Lower leg skin (tissue), 3 donors: ENCODE results near the gene APBB2.

Experiments used
- CTCF ChIP-seq, 3 donors: fragments of 450-650 bp; IDR thresholded peaks; one replicate each; pipeline ENCODE4 v1.5.1; 2016; ENCODE audit warnings: antibody characterized with exemption in 3 of 3, mild to moderate bottlenecking in 3 of 3, moderate library complexity in 2 of 3
- POLR2A ChIP-seq, 2 donors: fragments of 450-650 bp; IDR thresholded peaks; one replicate each; pipeline ENCODE4 v1.6.1; 2016 to 2017; ENCODE audit warnings: antibody characterized with exemption in 2 of 2, mild to moderate bottlenecking in 1 of 2, moderate library complexity in 1 of 2

GRCh38 chr4:41185614-41186592 is 28.4 kb downstream of the APBB2 start:
- TF ChIP-seq CTCF (IDR thresholded peaks at IDR 0.05) (no peak), POLR2A (IDR thresholded peaks at IDR 0.05) (no peak)
